Stimulated activated CD8-positive, alpha-beta memory T cell treated with anti-CD3 and anti-CD28 coated beads, Interleukin-4, amount 100 ng/mL, for 48 hours (primary cell): ENCODE measurements around the gene STARD13.
"Not testable (repeated sequence)": the region's sequence is repeated elsewhere in the genome, so short reads cannot be mapped to it uniquely, and the experiment has no call there.

Experiments used
- DNase-seq: peaks from one replicate; pipeline ENCODE4 v3.0.0-alpha.2; 2020

Gene STARD13

GRCh38 chr13:33197541-33197971 is 88.0 kb downstream of the STARD13 start:
- DNase-seq, result no peak

DNA sequence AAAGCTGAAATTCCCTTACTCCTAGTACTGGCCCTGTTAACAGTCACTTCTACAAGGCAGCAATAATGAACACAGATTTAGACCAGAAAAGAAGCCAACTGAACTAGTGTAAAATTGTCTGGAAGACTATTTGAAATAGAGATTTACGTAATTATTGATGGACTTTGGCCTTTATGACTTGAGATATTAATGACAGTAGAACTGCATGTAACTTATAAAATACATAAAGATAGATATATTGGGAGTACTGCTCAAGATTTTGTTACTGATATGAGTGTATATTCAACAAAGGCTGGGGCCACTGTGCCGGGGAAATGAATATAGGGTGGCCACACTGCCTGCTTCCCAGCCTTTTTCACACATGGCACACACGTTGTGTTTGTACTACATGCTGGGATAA is 88.8 kb downstream of the STARD13 start:
- no peak for DNase-seq

GRCh38 chr13:33195693-33196464 is 89.7 kb downstream of the STARD13 start:
- DNase-seq, result no peak

- no peak for DNase-seq
Measured at GRCh38 chr13:33194820-33195692, 90.5 kb downstream of the STARD13 start.

DNA sequence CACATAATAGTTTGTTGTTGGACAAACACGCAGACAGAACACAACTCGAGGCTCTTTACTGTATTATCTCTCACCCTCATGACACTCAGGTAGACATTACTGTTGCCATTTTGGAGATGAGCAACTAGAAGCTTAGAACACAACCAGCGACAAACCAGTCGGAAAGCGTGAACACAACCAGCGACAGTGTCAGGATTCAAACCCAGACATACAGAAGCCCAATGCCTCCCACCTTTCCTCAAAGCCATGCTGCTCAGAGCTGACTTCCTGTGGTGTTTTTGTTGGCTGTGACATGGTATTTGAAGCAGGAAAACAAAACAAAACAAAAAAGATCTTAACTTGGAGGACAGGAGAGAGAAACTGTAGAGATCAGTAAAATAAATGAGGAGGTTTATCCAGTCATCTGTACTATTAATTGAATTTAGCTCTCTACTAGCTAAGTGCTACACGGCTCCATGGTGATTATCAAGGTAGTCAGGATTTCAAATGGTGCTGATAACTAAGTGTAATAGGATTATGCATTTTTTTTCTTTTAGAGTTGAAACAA is 92.1 kb downstream of the STARD13 start:
- no peak for DNase-seq

GRCh38 chr13:33191425-33192210 is 93.9 kb downstream of the STARD13 start:
- DNase-seq, result no peak

GRCh38 chr13:33189470-33189869 is 96.1 kb downstream of the STARD13 start:
- DNase-seq, result no peak

DNA sequence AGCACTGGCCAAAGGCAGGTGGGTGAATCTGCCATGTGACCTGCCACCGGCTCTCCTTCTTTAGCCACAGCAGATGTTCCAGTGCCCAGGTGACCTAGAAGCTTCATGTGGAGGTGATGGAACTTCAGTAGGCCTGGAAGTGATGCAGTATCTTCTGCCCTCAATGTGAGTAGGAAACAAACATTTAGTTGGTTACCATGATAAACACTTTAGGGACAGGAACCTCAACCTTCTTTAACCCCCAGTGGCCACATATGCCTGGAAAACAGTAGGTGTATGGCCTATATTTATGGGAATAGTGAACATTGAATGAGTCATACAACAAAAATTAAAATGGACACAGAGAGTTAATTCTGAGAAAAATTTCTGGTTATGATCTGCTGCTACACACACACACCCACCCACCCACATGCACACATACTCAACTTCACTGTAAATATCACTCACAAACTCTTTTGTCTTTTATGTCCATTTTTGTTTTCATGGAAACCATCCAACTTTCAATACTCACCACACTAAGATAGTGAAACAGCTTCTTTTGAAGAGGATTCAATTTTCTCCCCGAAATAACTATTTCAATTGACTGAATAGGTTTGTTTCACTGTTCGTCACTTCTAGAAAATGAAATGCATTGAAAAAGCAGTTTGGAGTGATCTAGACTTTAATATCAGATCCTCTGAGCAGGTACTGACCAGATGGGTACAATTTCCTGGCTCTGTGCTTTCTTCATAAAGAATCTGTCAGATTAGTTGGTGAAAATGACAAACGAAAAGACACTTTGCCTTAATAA is 97.3 kb downstream of the STARD13 start:
- DNase-seq, result no peak

DNA sequence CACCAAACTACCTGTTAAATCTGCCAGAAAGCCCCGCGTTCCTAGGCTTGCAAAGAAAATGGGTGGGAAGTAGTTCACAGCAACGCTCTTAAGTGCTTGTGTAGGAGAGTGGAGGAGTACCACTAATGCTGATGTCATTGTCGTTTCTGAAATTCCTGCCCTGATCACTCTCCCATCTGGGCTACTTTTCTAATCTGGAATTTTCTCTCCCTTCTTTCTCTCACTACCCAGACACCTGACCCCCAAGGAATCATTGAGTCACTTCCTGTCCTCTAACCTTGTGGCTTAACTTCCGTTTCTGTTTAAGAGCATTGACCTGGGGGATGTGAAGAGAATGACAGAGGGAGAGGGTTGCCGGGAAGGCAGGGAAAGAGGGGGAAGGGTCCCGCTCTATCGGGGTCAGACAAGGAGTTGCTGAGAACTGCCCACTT is 98.7 kb downstream of the STARD13 start:
- no peak for DNase-seq

DNA sequence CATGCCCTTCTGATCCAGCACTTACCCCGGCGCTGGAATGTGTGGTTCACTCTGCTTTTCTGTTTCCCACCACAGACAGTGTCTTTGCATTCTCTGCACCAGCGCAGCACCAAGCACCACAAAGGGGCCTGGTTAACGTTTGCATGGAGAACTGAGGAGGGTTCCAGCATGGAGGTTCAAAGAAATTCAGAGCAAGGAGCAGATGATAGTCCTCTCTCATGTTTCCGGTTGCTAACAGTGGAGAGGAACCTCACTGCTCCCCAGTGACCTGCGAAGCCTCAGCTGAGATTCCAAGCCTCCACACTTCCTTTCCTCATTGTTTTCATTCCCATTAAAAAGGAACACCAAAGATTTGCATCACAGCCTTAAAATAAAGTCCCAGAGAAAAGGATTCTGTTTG is 99.7 kb downstream of the STARD13 start:
- no peak for DNase-seq

GRCh38 chr13:33184530-33184929 is 101.0 kb downstream of the STARD13 start:
- no peak for DNase-seq

- DNase-seq, result no peak
Measured at GRCh38 chr13:33184112-33184490, 101.5 kb downstream of the STARD13 start.

DNA sequence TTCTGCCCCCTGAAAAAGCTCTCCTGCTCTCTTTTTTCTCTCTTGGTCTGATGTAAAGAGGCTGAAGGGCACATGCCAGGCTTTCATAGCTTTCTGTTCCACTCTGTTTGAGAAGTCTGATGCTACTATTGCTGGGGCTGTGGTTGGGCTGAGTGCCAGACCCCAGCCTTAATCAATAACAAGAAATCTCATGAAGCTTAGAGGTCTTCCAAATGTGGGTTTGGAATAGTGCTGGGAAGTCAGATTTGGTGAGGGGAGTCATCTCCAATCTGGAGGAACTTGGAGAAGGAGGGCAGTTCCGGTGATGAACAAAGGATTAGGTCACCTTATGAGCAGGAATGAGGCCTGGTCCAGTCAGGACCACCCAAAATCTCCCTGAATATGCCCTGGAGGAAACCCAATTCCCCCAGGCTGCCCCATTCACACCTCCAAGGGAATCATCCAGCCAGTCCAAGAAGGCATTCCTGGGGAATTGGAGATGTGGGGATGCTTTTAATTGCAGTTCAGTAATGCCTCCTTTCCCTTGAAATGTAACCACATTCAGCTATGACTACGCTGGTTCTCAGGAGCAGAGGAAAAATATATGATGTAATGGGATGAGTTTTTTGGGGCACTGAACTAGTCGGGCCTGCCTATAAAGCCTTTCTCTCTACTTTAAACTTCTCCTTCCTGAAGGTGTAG is 102.0 kb downstream of the STARD13 start:
- DNase-seq, result no peak

DNA sequence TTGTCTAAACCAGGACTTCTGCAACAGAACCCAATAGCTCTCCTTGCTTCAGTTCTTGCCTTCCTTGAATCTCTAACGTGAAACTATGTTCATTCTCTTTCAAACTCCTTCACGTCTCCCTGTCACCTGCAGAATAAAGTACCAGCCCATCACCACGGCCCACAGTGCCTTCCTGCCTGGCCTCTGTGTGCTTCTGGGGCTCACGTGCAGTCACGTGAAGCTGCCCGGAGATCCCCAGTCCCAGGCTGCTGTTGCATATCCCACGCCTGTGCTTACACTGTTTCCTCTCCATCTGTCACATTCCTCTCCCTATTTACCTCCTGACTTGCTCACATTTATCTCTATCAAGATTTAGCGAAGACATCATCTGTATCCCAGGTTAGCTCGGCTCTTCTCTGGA is 102.8 kb downstream of the STARD13 start:
- DNase-seq, result no peak

DNA sequence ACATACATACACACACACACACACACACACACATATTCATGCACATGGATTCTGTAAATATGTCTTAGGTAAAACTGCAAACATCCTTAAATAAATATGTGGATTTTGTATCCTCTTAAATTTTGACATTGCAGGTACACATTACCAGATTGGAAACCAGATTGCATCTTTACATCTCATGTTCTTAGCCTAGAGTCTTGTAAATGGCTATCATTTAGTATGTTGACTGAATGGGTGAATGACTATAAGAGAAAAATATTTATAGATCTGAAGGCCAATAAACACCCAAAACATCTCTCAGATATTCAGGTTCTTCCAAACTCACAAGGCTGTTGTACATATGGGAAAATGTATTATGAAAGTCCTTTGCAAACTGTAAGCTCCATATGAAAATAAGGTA is 104.3 kb downstream of the STARD13 start:
- no peak for DNase-seq

- no peak for DNase-seq
Measured at GRCh38 chr13:33180122-33180804, 105.3 kb downstream of the STARD13 start.

GRCh38 chr13:33179463-33179862 is 106.1 kb downstream of the STARD13 start:
- no peak for DNase-seq

DNA sequence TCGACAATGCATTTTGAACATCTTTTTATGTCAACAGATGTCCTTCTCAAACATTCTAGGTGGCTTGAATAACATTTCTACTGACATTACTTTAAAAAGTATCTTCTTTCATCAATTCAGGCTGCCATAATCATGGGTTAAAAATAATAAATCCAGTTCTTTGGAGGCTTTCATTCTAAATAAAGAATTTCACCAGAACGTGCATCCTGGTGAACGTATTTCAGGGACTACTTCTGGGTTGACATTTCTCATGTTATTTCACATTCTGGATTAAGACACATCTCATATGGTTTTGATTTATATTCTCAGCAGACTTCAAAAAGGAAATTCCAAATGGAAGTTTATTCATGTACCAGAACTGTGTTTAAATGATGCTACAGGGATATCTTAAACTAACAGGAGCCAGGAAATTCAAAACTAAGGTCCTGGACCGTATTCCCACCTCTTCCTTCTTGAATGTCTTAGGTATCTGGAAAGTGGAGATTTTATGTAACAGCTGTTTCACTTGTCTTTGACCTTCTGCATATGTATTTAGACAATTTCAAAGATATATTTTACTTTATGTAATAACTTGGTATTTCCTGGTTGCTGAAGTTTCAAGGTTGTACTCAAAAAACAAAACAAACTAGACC is 107.2 kb downstream of the STARD13 start:
- no peak for DNase-seq

DNA sequence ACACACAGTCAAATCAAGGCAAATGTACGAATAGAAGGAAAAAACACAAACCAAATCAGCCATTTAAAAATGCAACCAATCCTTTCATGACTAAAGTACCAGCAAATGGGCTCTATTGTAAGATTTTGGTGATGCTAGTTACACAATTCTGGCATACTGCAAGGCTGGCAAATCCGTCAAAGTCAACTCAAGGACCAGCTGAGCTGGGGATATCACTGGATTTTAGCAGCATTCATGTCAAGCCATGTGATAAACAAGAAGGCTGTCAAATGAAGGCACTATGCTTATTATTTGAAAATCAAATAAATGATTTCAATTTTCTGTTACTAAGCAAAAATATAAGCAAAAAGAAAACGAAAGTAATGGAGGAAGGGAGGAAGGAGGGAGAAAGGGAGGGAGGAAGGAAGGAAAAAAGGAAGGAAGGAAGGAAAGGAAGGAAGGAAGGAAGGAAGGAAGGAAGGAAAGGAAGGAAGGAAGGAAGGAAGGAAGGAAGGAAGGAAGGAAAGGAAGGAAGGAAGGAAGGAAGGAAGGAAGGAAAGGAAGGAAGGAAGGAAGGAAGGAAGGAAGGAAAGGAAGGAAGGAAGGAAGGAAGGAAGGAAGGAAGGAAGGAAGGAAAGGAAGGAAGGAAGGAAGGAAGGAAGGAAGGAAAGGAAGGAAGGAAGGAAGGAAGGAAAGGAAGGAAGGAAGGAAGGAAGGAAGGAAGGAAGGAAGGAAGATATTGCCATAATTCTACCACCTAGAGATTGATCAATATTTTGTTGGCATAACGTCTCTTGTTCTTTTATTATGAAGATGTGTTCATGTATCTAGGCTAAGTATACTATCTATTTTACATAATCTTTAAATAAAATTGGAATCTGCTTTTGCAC is 108.0 kb downstream of the STARD13 start:
- DNase-seq, result not testable (repeated sequence)
